Activated CD4-positive, alpha-beta T cell treated with anti-CD3 and anti-CD28 coated beads, Interleukin-2, amount 10 ng/mL, durations not matched to agents 7 days and 5 days (primary cell): ENCODE measurements around the gene CANT1. TPM values are rescaled to one million over a fixed set of nuclear protein-coding genes. Genes with fewer than 3 reads are reported as not detected.

Source experiments
- CTCF ChIA-PET: fragments of 350-600 bp; sonication (Branson Sonifier 250); formaldehyde crosslinking; loops from one replicate; lab custom pipeline; 2021; ENCODE audit warnings: antibody characterized with exemption; lab: Charles Lee
- POLR2A ChIA-PET: fragments of 350-600 bp; sonication (Branson Sonifier 250); formaldehyde crosslinking; loops from one replicate; lab custom pipeline; 2021; ENCODE audit warnings: antibody characterized with exemption; lab: Charles Lee
- DNase-seq: peaks from one replicate; pipeline ENCODE4 v3.0.0-alpha.2; 2020
- H3K27ac Mint-ChIP-seq: one replicate; pipeline ENCODE4 v1.8.0; 2021; ENCODE audit warnings: mild to moderate bottlenecking, moderate library complexity, mixed read lengths
- H3K27me3 Mint-ChIP-seq: one replicate; pipeline ENCODE4 v1.8.0; 2021; ENCODE audit warnings: mixed read lengths
- H3K36me3 Mint-ChIP-seq: one replicate; pipeline ENCODE4 v1.8.0; 2021; ENCODE audit warnings: low read depth, mixed read lengths
- H3K4me1 Mint-ChIP-seq: one replicate; pipeline ENCODE4 v1.8.0; 2021; ENCODE audit warnings: mixed read lengths
- H3K4me3 Mint-ChIP-seq: one replicate; pipeline ENCODE4 v1.8.0; 2021; ENCODE audit warnings: mild to moderate bottlenecking, moderate library complexity, mixed read lengths
- H3K9me3 Mint-ChIP-seq: one replicate; pipeline ENCODE4 v1.8.0; 2021; ENCODE audit warnings: mixed read lengths
- total RNA-seq, 2 experiments: library from RNA; stranded (reverse); gene quantifications; one replicate each; pipeline ENCODE4 v1.2.3, GENCODE V29; 2021

Gene CANT1
- total RNA-seq, 2 experiments from 2014 or later: 68.1 to 71.5 TPM

GRCh38 chr17:78991906-78992532 is 17.5 kb downstream of the CANT1 start:
- ChIA-PET POLR2A (no interaction called here), CTCF (interaction anchor here (1.3 kb wide), 1 partner anchor 9 kb away, joined by 3 read pairs; no protein-coding TSS in a partner anchor)
- DNase-seq: no peak

GRCh38 chr17:78991017-78991738 is 18.4 kb downstream of the CANT1 start:
- Mint-ChIP-seq H3K9me3 (no peaks in the 10 kb centered on the region), H3K4me3 (no peak overlapping the region), H3K27me3 (no peaks in the 10 kb centered on the region), H3K27ac (no peak overlapping the region), H3K36me3 (peaks cover 32% of the 10 kb centered on the region), H3K4me1 (peaks cover 14% of the 10 kb centered on the region)
- ChIA-PET POLR2A (no interaction called here), CTCF (interaction anchor here (0.8 to 1.3 kb wide), 2 partner anchors 10 to 117 kb away, joined by 3 to 4 read pairs; no protein-coding TSS in a partner anchor)
- DNase-seq: no peak

More at GRCh38 chr17:78991906-78992532, 17.5 kb downstream of the CANT1 start:
- H3K27me3 Mint-ChIP-seq: no peaks in the 10 kb centered on the region
- peaks cover 38% of the 10 kb centered on the region for H3K36me3 Mint-ChIP-seq
- peaks cover 6% of the 10 kb centered on the region for H3K4me1 Mint-ChIP-seq
- H3K27ac Mint-ChIP-seq: no peak overlapping the region
- no peaks in the 10 kb centered on the region for H3K9me3 Mint-ChIP-seq
- H3K4me3 Mint-ChIP-seq: no peak overlapping the region

- Mint-ChIP-seq H3K27me3 (no peaks in the 10 kb centered on the region), H3K9me3 (no peaks in the 10 kb centered on the region), H3K27ac (no peak overlapping the region), H3K4me3 (no peak overlapping the region), H3K4me1 (peaks cover 19% of the 10 kb centered on the region), H3K36me3 (peaks cover 29% of the 10 kb centered on the region)
- CTCF ChIA-PET: interaction anchor here (0.8 kb wide), 1 partner anchor 116 kb away, joined by 4 read pairs; no protein-coding TSS in a partner anchor
- POLR2A ChIA-PET: no interaction called here
- DNase-seq: no peak
These were observed 19.1 kb downstream of the CANT1 start for GRCh38 chr17:78990349-78991016.

DNA sequence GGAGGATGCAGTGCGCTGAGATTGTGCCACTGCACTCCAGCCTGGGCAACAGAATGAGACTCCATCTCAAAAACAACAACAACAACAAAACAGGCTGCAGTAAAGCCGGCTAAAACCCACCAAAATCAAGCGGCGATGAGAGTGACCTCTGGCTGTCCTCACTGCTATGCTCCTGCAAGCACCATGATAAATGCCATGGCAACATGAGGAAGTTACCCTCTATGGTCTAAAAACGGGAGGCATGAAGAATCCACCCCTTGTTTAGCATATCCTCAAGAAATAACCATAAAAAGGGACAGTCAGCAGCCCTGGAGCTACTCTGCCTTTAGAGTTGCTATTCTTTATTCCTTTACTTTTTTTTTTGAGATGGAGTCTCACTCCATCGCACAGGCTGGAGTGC is 21.4 kb downstream of the CANT1 start:
- H3K27me3 Mint-ChIP-seq: no peaks in the 10 kb centered on the region
- DNase-seq: no peak
- H3K4me1 Mint-ChIP-seq: peaks cover 17% of the 10 kb centered on the region
- H3K27ac Mint-ChIP-seq: no peak overlapping the region
- no peaks in the 10 kb centered on the region for H3K9me3 Mint-ChIP-seq
- H3K4me3 Mint-ChIP-seq: no peak overlapping the region
- ChIA-PET CTCF (interaction anchor here (0.7 kb wide), 1 partner anchor 87 kb away, joined by 4 read pairs; no protein-coding TSS in a partner anchor), POLR2A (no interaction called here)
- peaks cover 22% of the 10 kb centered on the region for H3K36me3 Mint-ChIP-seq

- H3K4me3 Mint-ChIP-seq: peak overlapping the region; percentile 22
- H3K9me3 Mint-ChIP-seq: no peaks in the 10 kb centered on the region
- H3K27ac Mint-ChIP-seq: peak overlapping the region; percentile 74
- ChIA-PET CTCF (interaction anchor here (1.5 kb wide), 1 partner anchor 10 kb away, joined by 4 read pairs; no protein-coding TSS in a partner anchor), POLR2A (interaction anchor here (0.6 kb wide), 1 partner anchor 103 kb away, joined by 3 read pairs; no protein-coding TSS in a partner anchor)
- H3K27me3 Mint-ChIP-seq: no peaks in the 10 kb centered on the region
- H3K4me1 Mint-ChIP-seq: peaks cover 15% of the 10 kb centered on the region
- DNase-seq: no peak
- H3K36me3 Mint-ChIP-seq: peaks cover 15% of the 10 kb centered on the region
These were observed 22.8 kb downstream of the CANT1 start for GRCh38 chr17:78986649-78987328.

- POLR2A ChIA-PET: no interaction called here
- H3K27ac Mint-ChIP-seq: peak overlapping the region; percentile 25
These were observed 23.4 kb downstream of the CANT1 start for GRCh38 chr17:78986048-78986648.

DNA sequence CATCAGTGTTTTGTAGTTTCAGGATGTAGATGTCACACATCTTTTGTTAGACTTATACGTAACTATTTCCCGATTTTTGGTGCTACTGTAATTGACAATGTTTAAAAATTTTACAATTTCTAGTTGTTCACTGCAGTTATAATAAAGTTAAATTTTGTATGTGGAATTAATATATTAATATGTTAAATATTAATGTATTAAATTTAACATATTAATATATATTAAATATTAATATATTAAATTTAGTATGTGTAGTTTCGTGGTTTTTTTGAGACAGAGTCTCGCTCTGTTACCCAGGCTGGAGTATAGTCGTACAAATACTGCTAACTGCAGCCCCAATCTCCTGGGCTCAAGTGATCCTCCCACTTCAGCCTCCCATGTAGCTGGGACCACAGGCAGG is 24.2 kb downstream of the CANT1 start:
- CTCF ChIA-PET: interaction anchor here (0.6 to 1.5 kb wide), 2 partner anchors 8 to 1093 kb away, joined by 3 to 4 read pairs; no protein-coding TSS in a partner anchor
- Mint-ChIP-seq H3K4me3 (no peak overlapping the region), H3K36me3 (peaks cover 6% of the 10 kb centered on the region), H3K9me3 (no peaks in the 10 kb centered on the region), H3K4me1 (peaks cover 16% of the 10 kb centered on the region), H3K27ac (no peak overlapping the region), H3K27me3 (no peaks in the 10 kb centered on the region)
- POLR2A ChIA-PET: no interaction called here
- DNase-seq: no peak

More at GRCh38 chr17:78986048-78986648, 23.4 kb downstream of the CANT1 start:
- H3K36me3 Mint-ChIP-seq: peaks cover 9% of the 10 kb centered on the region
- CTCF ChIA-PET: interaction anchor here (0.6 to 1.5 kb wide), 3 partner anchors 9 to 1092 kb away, joined by 3 to 4 read pairs (median 3); no protein-coding TSS in a partner anchor
- no peaks in the 10 kb centered on the region for H3K9me3 Mint-ChIP-seq
- peaks cover 15% of the 10 kb centered on the region for H3K4me1 Mint-ChIP-seq
- no peak overlapping the region for H3K4me3 Mint-ChIP-seq
- no peaks in the 10 kb centered on the region for H3K27me3 Mint-ChIP-seq
- DNase-seq: peak; percentile 46

DNA sequence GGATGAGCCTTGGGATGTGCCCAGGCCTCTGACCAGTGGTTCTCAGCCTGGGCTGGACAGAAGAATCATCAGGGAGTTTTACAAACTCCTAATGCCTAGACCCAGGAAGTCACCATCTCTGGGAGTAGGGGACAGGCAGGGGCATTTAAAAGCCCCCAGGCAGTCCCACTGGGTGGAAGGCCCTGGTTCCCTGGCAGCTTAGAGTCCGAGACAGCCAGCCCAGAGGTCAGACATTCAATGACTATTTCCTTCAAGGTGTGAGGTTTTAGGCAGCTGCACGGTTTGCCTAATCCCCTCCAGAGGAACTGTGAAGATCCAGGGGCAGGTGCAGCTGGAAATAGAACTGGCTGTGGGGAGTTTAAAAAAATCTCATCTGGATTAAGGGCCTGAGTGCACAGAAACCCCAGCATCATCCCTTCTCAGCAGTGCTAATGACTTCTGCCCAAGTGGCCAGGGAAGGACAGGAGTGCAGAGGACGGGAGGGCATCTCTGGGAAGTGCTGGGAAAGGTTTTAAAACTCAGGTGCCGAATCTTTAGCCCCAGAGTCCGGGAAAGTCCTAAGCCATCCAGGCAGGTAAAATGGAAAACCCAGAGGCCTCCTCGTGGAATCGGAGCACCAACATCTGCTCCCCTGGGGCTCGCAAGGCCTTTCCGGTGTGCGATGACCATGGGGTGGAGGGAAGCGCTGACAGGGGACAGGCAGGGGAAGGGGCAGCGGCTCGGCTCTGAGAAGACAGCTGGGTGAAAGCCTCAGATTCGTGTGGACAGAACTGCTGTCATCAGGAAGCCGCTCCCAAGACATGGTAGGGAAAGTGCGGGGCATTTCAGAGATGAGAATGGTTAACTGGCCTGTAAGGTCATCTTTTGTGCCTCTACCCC is 28.3 kb downstream of the CANT1 start:
- CTCF ChIA-PET: interaction anchor here (0.8 to 1.8 kb wide), 3 partner anchors 9 to 26 kb away, joined by 4 to 7 read pairs (median 4); no protein-coding TSS in a partner anchor
- H3K4me3 Mint-ChIP-seq: no peak overlapping the region
- POLR2A ChIA-PET: no interaction called here
- no peak for DNase-seq
- H3K9me3 Mint-ChIP-seq: no peaks in the 10 kb centered on the region
- H3K27me3 Mint-ChIP-seq: no peaks in the 10 kb centered on the region
- H3K4me1 Mint-ChIP-seq: peaks cover 29% of the 10 kb centered on the region
- H3K36me3 Mint-ChIP-seq: peaks cover 8% of the 10 kb centered on the region
- H3K27ac Mint-ChIP-seq: peak overlapping the region; percentile 25

DNA sequence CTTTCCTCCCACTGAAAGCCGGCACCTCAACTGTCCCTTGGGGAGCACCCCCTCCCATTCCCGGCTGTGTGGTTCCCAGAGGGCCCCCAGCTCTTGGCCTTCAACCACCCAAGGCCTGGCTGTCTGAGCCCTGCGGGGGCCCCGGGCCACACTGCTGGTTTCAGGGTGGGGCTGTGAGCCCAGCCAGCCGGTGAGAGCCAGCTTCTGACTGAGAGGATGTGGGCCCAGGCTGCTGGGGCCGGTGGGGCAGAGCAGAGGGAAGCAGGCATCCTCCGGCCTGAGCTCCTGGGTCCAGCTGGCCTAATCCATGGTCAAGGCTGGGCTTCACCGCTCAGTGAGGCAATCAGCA is 29.0 kb downstream of the CANT1 start:
- peak overlapping the region; percentile 79 for H3K4me3 Mint-ChIP-seq

GRCh38 chr17:78979780-78980623 is 29.6 kb downstream of the CANT1 start, which contains the start of gene LGALS3BP:
LGALS3BP (minus strand) TSS chr17:78979923; CDS start chr17:78977191, 2,732 bp downstream.
- Mint-ChIP-seq H3K27ac (peak within 1 kb of the TSS; percentile 95), H3K4me3 (peak within 1 kb of the TSS; percentile 79), H3K9me3 (no peaks in the 10 kb centered on the region), H3K36me3 (peaks cover 8% of the 10 kb centered on the region), H3K27me3 (no peaks in the 10 kb centered on the region), H3K4me1 (peaks cover 28% of the 10 kb centered on the region)
- ChIA-PET CTCF (interaction anchor here (1.0 to 1.9 kb wide), 7 partner anchors 8 to 114 kb away, joined by 3 to 7 read pairs (median 4); no protein-coding TSS in a partner anchor), POLR2A (interaction anchor here (0.6 to 1.0 kb wide), 3 partner anchors 55 to 621 kb away, joined by 3 read pairs; partner anchors contain the start of gene TIMP2)
- peak; percentile 68 for DNase-seq

More for the DNA sequence above, 29.0 kb downstream of the CANT1 start:
- POLR2A ChIA-PET: interaction anchor here (1.0 kb wide), 1 partner anchor 55 kb away, joined by 3 read pairs; the partner anchor contains the start of gene TIMP2
- CTCF ChIA-PET: interaction anchor here (1.5 to 1.9 kb wide), 3 partner anchors 9 to 15 kb away, joined by 4 to 7 read pairs (median 5); no protein-coding TSS in a partner anchor
- Mint-ChIP-seq H3K36me3 (peaks cover 8% of the 10 kb centered on the region), H3K27me3 (no peaks in the 10 kb centered on the region), H3K9me3 (no peaks in the 10 kb centered on the region), H3K27ac (peak overlapping the region; percentile 95), H3K4me1 (peaks cover 25% of the 10 kb centered on the region)
- DNase-seq: no peak
